ENCODE measurements around the gene KCNQ4.

KCNQ4 gene

GRCh38 chr1:40796939-40797667 is 13.5 kb downstream of the KCNQ4 start:
- DNase-seq = no peak

DNA sequence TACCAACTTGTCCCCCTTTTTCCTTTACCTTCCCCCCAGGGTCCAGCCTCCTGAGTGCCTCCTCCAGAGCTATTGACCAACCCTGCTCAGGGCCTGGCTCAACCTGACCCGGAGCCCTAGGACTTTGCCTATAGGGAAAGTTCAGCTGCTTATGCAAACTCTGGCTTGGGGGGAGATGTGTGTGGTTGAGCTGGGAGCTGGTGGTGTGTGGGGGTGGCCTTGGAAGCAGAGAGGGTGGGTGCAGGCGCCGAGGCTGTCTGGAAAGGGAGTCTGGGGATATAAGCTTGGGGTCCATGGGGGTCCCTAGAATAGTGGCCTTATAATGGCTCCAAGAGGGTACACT is 14.1 kb downstream of the KCNQ4 start:
- DNase-seq = no peak

DNA sequence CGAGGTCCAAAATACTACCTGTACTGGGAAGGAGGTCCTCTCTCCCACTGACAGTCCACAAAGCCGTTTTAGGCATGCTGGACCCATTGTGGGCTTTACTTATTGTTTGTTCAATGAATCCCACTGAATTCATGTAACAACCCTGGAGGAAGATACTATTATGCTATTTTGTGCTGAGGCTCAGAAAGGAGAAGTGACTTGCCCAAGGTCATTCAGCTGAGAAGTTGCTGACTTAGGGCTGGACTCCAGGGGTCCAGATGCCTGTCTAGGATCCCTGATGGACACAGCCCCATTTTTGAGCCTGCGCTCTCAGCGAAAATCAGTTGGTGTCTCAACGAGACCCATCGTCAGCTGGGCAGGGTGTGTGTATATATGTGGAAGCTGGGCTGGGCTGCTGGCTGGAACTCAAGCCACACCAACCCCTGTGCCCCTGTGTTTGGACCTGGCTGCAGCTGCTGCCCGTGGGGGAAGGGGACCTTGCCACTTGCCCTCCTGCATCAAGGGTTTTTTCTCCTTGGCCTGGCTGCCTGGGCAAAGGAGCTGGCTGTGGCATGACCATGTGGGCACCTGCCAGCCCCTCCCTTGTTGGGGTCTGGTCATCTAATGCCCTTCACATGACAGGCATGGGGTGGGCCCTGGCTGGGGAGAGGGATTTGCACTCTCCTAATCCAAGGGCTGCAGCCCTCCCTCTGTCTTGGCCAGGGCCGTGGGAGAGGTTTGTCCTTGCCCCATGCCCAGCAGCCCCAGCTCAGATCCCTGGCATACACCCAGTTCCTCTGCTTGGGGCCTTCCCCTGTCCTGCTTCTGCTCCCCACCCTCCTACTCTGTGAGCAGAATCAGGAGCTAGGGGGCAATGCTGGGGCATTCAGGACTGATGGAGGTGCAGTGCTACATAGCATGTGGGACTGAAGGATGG is 15.0 kb downstream of the KCNQ4 start:
- no peak for DNase-seq

GRCh38 chr1:40799351-40799867 is 15.8 kb downstream of the KCNQ4 start:
- no peak for DNase-seq

DNA sequence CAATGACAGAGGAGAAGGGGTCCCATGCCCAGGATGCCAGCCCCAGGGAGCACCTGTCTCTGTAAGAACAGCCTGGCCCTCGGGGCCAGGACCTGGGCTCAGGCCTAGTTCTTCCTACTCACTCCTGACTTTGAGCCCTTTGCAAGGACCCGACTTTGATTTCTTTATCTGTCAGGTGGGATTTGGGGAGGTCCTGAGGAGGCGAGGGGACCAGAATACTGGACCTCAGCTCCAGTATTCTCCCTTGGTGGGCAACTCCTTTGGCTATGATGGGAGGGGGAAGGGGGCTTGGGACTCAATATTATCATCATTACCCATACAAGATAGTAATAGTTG is 18.1 kb downstream of the KCNQ4 start:
- no peak for DNase-seq

GRCh38 chr1:40802078-40802741 is 18.6 kb downstream of the KCNQ4 start:
- DNase-seq = no peak

GRCh38 chr1:40802742-40803113 is 19.1 kb downstream of the KCNQ4 start:
- no peak for DNase-seq

DNA sequence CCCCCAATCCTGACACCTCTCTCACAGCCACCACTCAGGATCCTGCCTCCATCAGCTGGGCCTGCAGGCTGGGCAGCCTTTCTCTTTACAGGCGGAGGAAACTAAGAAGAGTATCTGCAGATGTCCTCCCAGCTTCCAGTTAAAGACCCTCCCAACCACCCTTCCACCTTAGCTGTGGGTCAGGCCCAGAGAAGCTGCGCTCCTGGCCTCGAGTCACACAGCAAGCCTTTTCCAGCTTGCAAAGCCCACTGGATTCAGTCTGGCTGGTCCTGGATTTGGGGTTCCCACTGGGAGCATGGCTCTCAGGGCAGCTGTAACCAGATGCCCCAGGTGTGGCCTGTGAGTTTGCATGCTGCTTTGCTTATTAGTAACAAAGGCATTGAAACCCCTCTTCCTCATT is 19.9 kb downstream of the KCNQ4 start:
- no peak for DNase-seq

DNA sequence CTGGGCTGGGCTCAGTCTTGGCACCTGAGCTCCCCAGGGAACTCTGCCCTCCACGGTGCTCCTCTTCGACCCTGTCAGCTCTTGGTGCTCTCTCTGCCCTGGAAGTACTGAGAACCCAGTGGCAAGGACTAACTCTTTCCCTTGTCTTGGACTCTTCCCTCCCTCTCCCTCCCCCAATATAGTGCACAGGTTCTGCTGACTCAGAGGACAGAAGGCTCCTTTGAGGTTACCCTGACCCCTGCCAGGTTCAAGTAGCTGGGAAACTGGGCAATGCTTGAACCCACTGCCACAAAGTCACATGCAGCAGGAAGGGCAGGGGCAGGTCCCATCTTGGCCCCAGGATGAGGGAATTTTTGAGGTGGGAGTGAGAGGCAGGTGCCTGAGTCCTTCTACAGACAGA is 20.3 kb downstream of the KCNQ4 start:
- no peak for DNase-seq

- no peak for DNase-seq
Measured at GRCh38 chr1:40806240-40806639, 22.7 kb downstream of the KCNQ4 start.

DNA sequence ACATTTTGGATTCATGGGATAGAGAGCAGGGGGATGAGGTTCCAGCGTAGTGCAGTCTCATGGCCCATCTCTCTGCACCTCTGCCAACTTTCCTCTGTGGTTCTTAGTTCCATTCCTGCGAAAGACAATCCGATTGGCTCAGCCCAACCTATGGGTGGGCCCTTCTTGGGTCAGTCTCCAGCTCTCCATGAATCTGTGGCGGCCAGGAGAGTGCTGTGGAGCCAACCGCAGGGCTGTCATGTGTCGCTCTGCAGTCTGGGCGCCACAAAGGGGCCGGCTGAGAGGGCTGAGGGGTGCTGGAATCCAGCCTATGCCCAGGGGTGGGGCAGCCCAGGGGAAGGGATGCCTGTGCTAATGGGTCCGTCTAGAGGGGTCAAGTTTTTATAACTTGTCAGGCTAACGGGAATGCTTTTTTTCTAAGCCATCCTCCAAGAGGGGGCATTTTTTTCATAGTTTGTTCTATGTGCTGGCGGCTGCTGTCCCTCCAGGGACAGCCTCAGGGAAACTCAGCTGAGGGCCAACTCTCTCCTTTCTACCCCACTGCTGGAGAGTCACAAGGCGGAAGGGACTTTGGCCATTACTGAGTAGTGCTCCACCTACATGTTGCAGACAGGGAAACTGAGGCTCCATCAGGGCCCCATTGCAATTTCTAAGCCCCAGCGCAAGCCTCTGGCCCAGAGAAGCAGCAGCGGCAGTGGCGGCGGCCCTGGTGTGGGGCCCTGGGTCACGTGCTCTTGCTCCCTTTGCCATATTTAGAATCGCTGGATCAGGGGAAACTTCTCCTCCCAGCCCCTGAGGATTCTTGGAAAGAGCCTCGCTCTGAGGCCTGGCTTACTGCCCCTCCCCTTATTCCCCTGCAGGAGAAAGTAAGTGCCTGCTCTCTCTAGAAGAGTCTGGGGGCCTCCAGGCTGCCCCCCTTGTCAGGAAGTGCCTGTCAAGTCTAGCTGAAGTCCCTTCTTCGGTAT is 23.4 kb downstream of the KCNQ4 start:
- no peak for DNase-seq

DNA sequence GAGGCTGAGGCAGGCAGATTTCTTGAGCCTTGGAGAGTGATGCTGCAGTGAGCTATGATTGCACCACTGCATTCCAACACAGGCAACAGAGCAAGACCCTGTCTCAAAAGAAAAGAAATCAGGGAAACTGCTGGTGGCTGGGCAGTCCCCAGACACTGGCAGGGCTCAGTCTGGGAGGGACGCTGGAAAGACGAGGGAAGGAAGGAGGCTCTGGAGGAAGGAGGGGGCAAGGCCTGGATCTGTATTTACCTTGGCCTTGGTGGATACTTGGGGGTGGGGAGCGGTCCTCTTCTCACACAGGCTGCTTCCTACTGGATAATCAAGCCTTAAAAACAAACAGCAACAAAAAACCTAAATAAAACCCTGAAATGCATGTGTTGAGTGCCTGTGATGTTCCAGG is 24.4 kb downstream of the KCNQ4 start:
- no peak for DNase-seq

GRCh38 chr1:40808444-40808843 is 24.9 kb downstream of the KCNQ4 start:
- no peak for DNase-seq

DNA sequence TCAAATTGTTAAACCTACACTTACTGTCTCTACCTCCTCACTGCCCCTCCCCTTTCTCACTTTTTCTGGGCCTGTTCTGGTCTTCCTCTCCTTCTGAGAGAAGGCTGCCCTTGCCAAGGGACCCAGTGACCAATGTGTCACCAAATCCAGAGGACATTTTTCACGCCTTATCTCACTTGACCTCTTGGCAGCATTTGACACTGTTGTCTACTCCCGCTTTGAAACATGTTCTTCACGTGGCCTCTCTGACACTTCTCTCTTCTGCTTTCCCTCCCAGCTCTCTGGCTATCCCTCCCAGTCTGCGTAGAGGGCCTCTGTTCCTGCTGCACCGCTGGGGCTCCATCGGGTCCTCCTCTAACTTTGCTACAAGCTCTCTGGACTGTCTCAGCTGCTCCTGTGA is 25.3 kb downstream of the KCNQ4 start:
- no peak for DNase-seq

DNA sequence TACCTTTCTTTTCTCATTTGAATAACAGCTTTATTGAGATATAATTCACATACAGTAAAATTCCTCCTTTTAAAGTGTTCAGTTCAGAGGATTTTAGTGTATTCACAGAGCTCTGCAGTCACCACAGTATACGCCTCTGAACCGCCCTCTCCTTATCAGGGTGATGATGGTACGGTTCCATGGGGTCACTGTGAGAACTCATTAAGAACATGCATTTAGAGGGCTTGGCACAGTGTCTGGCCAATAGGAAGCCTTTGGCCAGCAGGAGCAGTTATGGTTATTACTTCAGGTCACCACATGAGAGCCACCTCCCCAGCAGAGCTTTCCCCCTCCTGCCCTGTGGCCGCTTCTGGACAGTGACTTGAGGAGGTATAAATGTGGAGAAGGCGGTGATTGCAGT is 27.3 kb downstream of the KCNQ4 start:
- DNase-seq = no peak

- no peak for DNase-seq
Measured at GRCh38 chr1:40815420-40815819, 31.8 kb downstream of the KCNQ4 start.

DNA sequence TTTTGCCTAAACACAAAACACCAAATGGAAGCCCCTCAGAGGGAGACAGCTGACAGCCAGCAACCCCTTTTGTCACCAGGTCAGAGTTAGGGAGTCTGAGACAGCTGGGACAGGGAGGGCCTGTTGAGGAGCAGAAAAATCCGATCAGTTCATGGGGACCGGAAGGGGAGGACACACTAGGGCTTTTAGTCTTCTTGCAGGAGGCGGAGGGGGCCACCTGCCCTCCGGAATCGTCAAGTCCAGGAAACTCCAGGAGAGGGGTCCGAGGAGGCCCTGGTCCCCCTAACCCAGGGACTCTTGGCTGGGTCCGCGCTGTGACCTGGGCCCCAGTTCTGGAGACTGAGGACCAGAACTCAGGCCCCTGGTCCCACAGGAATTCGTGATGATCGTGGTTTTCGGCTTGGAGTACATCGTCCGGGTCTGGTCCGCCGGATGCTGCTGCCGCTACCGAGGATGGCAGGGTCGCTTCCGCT is 34.2 kb downstream of the KCNQ4 start:
- no peak for DNase-seq

DNA sequence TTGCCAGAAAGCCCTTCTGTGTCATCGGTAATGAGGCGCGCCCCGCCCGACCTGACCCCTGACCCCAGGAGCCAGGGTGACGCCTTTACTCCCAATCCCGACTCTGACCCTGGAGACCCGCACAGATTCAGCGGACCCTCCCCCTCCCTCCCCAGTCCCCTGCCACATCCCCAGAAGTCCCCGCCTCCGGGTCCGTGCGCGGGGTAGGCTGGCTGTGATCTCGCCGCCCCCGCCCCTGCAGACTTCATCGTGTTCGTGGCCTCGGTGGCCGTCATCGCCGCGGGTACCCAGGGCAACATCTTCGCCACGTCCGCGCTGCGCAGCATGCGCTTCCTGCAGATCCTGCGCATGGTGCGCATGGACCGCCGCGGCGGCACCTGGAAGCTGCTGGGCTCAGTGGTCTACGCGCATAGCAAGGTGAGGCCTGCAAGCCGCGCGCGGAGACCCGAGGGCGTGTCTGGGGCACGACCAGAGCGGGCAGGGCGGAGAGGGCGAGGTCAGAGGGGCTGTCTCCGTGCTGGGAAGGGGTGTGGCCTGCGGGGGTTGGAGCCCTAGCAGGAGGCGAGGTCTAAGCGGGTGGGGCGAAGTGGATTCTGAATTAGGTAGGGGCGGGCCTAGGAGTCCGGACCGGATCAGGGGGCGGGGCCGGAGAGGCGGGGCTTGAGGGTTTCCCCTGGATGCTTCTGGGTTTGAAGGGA is 34.8 kb downstream of the KCNQ4 start:
- DNase-seq = no peak

- DNase-seq = no peak
Measured at GRCh38 chr1:40819101-40819500, 35.5 kb downstream of the KCNQ4 start.

- no peak for DNase-seq
Measured at GRCh38 chr1:40820251-40820797, 36.7 kb downstream of the KCNQ4 start.

- no peak for DNase-seq
Measured at GRCh38 chr1:40820911-40821693, 37.5 kb downstream of the KCNQ4 start.

Measured in NCI-H524 treated with DMSO at 0.1 percent for 48 hours (cell line).